GM18907 (cell line): Measurements from ENCODE around the gene AFF3.

ENCODE experiments used
- ATAC-seq: cut with Tn5 transposase; IDR thresholded peaks from one replicate; pipeline ENCODE4 v1.9.1; 2021; ENCODE audit warnings: mild to moderate bottlenecking, moderate library complexity; ENCODE audit not compliant: unreplicated experiment

AFF3 gene

DNA sequence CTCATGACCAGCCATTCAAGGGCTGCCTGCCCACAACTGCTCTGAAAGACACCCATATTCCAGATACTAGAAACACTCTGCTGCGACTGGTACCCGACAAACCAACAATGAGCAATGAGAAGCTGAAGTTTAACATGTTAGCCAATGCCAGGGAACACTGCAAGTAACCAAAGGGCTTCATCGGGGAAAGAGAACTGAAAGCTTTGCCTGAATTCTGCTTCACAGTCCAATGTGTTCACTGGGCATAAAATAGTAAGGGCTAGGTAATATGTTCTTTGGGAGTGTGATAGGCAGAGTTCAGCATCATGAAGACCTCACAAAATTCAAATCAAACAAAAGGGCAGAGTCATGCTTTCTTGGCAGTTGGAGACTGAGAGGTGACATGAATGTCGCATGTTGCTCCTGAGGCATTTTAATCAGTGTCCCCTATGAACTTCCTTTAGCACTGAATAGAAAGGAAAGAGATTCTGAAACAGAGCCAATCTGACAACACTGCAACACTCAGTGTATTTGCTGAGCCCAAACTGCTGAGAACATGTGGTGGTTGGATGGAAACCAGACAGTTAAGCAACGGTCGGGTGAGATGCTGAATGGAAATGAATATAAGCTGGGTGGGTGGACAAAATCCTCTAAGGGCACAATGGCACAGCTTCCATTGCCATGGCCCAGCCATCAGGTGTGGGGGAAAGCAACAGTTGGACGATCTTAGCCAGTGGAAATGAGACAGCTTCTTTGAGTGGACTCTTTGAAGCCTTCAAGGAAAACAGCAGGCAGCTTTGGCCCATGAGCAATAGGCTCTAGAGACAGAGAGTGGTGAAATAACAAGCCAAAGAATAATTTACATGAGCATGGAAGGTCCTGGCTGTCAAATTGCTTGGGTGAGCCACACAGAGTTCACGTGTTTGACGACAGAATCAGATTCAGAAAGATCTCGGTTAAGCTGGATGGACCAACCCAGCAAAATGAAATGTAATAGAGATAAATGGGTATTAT lies 277.5 kb downstream of the AFF3 start:
- no peak for ATAC-seq

DNA sequence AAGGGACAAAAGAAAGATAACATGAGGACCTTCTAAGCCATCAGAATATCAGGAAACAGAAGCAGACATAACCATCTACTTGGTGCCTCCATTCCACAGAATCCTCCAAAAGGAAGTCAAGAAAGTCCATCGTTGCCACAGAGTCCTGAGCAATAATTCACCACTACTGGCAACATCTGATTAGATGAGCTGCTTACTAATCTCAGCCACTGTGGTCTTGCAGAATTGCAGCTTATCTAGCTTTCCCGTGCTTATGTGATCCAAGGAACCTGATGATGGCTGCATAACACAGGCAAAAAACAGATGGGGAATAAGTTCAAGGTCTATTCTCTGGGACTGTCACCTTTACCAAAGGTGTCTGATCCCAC lies 278.5 kb downstream of the AFF3 start:
- no peak for ATAC-seq

DNA sequence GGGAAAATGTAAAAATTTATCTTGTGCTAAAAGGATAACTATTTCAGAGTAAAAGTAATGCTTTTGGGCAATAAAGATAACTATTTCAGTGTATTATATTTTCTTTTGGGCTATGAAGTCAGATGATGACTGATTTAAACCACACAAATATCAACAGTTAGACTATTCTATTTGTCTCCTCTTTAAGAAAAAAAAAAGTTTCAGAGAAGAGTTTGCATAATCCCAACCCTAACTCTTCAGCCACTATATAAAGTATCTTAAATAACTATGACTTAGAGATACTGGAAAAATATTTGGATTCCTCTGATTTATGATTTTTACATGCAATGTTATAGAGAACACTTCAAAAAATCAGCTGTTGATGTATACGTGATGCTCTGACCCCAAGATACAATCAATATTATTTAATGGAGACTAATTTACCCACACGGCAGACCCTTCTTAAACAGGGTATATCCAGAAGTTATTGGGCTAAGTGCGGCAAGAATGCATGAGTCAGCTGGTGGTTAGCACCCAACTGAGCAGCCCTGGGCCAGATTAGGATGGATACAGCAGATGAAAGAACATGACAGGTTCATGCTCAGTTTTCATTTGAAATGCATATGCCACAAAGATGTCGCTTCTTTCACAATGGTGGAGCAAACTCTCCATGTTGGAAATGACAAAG lies 279.0 kb downstream of the AFF3 start:
- ATAC-seq, result no peak

DNA sequence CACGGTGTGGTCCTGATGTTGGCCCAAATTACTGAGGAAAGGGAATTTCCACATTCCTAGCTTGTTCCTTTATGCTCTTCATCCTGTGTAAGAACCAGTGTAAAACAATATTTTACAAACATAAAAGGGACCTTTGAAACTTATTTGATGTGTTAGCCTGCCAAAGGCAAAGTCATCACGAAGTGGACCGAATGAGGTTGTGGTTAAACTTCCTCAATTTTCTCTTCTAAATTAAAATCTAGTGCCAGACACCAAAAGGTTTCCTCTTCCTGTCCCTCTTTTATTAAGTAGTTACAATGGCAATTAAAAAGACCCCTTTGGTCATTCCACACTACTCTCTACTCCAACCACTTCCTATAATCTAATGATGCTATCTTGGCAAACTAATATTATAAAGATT lies 279.8 kb downstream of the AFF3 start:
- no peak for ATAC-seq

DNA sequence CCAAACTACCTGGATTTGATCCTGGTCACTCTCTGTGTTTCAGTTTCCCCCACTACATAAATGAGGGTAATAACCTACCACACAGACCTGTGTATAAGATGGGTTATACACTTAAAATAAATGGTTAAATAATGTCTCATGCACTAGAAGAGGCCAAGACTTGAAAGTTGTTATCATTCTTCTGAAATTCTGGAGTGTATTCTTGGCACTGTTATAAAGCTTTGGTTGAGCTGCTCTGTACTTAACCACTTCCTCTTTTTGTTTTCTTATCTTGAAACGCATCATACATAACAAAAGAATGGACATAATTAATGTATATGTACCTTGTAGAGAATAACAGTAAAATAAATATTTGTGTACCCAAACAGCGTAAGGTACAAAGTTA lies 281.0 kb downstream of the AFF3 start:
- ATAC-seq, result no peak

DNA sequence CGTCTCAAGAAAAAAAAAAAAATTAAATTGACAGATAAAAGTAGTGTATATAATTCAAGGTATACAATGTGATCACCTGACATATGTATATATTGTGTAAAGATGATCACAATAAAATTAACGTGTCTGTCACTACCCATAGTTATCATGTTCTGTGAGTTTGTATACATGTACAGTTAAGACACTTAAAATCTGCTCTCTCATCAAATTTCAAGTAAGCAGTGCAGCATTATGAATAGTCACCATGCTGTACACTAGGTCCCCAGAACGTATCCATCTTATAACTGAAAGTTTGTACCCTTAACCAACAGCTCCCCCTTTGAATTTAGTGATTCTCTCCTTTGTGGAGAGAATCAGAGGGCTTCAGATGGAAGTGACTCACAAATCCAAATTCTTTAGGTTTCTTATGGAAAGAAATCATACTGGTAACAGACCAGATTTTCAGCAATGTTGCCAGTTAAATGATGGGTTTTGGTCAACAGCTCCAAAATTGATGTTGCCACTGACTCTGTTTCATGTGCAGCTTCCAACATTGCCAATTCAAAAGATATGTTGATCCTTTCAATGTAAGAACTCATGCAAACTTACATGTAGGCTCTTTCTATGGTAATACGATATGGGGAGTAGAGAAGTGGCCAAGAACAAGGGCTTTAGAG lies 281.5 kb downstream of the AFF3 start:
- ATAC-seq, result no peak

DNA sequence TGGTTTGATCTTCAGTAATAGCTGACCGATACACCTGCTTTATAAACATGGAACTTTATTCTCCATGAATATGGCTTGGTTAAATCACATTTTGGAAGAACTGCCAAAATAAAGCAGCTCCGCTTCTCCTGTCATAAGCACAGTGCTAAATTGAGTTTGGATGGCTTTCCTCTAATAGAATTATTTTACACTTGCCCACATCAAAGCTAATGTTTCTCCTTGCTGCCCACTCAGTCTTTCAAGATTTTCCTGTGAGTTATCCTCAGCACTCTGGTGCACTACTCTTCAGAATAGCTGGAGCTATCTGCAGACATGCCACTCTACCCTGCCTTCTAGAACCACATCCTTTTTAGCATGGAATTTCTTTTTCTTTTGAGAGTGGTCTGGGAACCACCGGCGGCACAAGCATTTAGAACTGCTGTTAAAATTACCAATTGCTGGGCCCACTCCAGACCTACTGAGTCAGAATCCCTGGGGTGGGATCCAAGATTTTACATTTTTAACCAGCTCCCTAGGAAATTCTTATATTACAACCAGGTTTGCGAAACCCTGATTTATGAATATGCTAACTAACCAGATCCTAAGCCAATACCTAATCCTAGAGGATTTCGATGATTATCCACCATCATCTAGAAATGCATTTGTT lies 283.3 kb downstream of the AFF3 start:
- no peak for ATAC-seq

DNA sequence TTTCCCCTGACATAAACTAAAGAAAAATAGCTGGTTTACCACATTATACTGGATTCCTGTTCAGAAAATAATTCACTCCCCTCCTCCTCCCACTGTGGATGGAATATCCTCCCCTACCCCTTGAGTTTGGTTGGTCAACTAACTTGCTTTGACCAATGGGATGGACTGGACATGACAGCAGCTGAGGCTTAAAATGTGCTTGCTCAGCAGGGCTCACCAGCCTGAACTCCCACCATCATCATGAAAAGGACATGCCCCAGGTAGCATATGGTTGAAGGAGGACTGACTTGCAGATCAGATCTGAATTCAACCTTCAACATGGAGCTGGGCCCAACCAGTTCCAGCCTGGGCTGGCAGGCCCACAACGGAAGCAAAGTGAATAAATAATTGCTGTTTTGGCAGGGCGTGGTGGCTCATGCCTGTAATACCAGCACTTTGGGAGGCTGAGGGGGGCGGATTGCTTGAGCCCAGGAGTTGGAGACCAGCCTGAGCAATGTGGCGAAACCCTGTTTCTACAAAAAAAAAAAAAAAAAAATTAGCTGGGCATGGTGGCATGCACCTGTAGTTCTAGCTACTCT lies 284.4 kb downstream of the AFF3 start:
- no peak for ATAC-seq

DNA sequence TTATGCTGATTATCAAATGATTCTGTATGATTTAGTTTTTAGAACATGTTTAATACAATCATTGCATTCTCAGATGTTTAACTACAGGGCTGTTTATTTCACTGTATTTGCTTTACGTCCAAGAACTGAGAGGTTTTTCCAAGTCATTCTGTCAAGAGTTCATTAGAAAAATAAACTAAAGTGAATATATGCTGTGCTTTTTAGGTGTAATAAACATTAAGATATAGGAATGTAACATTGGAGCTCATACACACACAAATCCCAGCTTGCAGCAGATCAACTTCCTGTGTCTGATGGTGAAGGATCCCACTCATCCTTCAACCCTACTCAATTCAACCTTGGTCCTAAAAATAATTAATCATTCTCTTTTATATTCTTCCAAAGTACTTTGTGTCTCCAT lies 285.0 kb downstream of the AFF3 start:
- ATAC-seq, result no peak

DNA sequence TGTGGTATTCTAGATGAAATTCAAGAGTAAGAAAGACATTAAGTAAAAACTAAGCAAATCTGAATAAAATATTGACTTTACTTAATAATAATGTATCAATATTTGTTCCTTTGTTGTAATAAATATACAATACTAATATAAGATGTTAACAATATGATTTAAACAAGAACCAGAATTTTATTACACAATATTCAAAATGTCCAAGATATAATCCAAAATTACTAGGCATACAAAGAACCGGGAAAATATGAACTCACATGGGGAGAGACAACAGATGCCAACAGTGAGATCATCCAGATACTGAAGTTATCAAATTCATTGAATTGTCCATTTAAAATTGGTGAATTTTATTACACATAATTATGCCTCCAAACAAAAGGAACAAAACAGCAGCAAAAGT lies 286.3 kb downstream of the AFF3 start:
- no peak for ATAC-seq

DNA sequence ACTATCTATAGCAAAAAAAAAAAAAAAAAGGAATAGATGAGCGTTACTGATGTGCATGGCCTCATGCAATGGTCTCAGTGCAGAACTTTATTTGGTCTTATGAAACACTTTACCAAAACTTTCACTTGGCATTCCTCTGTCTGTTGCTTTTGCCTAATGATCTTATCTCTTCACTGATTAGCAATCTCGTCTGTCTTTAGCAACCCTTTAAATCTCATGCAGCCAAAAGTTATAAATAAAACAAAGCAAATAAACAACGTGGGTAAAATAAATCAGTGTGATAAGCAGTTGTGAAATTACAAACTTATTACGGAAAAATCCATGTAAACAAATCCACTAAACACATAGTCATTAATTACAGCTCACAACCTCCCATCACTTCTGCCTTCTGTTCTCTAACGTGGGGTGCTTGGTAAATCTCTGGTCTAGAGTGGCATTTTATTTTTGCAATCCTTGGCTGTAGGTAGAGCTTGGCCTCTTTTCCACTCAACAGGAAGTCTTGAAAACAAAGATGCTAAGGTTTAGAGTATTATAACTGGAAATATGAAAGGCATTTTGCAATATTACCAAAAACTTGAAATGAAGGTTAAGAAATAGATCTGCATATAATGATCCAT lies 288.0 kb downstream of the AFF3 start:
- ATAC-seq, result no peak

DNA sequence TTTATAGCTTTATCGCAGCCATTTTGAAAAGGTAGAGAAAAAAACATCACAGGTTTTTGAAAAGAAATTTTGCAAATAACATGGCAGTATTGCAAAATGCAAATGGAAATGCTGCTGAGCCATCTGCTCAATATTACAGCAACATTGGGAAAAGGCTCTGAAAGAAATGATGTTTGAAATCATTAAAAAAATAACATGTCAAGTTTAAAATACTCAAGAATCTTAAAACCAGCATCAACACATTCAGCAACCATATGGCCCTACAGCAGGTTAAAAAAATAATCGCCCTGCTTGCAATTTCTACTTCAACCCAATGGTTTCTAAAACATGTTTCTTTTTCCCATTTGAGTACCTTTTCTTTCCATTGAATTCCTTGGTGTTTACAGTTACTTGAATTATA lies 289.4 kb downstream of the AFF3 start:
- ATAC-seq, result no peak

DNA sequence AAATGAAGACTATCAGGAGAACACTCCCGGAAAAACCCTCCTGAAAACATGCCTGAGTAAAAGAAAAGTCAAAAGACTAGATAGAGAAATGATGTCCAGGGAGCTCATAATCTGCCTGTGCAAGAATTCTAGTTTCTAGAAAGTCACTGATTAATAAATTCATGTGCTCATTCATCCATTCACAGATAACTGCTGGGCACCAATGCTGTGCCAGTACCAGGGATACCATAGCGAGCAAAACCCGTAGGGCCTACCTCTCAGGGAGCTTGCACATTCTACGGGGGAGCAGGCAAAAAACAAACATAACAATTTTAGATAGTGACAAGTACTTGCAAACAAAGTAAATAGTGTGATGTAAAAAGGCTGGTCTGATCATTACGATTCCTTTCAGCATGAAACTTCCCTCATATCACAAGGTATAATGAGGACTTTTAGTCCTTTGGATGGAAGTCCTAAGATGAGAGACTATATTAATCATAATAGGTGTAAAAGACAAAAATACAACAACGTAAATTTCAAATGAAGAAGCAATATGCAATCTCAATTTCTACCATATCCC lies 289.9 kb downstream of the AFF3 start:
- no peak for ATAC-seq

DNA sequence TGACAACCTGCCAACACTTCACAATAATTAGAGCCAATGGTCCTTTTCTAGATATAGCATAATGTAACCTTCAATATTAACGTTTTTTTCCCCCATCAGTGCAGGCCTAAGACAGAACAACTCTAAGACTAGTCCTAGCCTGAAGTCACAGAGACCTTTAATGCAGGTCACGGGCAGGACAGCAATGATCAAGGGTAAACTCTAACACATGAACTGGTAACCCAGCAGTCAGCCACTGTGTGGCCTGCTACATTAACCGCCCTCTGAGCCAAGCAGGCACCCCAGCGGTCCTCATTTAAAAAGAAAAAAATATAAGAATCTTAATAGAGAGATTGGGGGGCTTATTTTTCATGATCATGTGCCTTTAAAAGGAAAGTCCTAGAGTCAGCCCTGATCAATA lies 290.6 kb downstream of the AFF3 start:
- ATAC-seq, result no peak

DNA sequence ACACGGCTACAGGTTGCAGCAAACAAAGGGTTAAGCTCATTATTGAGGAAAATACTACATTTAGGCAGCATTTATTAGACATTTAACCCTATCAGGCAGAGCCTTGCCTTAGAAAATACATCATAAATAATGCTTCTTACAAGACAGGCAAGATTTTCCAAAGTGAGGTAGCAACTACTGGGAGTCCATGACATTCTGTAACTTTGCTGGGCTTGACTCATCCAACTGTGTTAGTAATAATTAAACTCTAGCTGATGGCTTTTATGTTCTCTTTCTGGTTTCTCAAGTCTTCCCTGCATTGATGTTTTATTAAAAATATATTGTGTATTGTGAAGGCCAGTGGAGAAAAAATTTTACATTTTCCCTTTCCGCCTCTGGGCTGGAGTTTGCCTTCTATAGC lies 291.3 kb downstream of the AFF3 start:
- no peak for ATAC-seq

DNA sequence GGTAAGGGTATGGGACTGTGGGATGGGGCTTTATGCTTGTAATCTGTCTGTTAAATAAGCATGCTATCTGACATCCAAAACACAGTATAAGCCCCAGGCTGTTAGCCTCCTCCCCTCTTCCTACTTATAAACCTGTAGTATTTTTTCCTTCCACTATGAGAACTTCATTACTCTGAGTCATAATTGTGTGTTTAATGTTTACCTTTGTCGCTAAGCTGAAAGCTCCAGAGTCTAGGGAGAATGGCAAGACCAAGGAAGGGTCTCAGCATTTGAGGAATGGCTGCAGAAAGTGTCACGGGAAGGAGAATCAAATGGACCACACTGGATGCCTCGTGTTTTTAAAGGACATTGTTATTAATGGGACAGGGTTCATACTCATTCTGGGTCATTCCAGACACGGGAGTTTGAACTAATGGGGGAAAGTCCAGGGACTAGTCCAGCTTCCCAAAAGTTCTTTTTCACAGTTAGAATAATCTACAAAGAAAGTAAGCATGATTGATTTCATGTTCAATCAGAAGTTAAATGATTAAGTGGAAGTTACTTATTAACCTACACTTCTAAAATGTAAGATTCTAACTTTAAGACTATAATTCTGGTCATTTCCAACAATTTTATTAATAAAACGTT lies 292.2 kb downstream of the AFF3 start:
- ATAC-seq, result no peak

DNA sequence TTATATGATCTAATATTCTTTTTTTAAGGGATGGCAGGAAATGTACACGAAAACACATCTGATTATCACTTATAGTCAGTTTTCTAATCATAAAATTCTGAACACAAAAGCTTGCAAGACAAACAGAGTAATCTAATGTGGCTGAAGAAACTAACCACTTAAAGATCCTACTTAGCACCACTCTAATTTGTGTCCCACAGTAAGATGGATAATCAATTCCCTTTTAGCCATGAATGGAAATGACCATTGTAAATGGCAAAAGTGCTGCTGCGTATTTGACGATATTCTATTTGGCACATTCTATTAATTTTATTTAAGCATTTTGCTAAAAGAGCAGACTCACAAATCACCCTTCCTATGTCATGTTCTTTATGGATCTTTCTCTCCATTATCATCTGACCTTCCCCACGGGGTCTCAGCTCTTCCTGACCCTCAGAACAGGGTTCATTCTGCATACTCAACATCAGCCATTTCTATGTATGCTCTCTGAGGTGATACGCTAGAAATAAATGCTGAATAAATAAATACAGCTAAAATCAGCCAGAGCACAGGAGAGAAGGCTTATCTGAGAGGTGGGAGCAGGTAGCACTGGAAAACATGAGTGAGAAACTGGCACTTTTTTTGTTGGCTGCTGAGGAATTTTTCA lies 295.8 kb downstream of the AFF3 start:
- ATAC-seq, result no peak

DNA sequence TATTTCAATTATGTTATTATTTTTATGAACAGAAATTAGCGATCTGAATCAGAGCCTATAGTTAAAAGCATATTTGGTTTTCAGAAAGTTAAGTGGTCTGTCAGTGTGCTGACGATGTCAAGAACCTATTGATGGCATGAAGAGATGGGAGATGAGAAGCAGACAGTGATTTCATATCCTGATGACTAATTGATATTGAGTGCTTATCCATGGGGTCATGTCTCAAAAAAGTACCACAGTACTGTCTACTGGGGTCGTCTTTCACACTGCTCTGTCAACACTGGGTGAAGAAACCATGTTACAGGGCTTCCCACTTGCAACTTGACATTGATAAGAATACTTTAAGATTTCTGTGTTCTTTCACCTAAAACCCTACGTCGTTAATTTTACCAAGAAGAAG lies 297.1 kb downstream of the AFF3 start:
- no peak for ATAC-seq

DNA sequence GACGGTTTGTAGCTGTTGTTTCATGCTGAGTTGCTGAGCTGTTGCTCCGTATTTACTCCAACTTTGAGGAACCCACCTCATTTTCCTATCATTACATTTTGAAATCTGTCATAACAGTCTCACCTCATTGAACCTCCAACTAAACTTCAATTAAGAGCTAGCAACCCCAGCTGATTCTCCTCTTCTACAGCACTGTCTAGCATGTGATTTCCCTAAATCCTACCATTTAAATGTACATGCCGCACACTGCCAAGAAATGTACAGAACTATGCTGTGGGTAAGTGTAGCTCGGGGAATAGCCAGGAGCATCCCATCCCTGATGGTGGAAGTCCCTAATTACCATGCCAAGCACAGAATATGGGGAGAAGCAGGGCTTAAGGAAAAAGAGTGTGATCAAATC lies 299.9 kb downstream of the AFF3 start:
- no peak for ATAC-seq
